HCT116 (cell line): ENCODE measurements around the gene RHEB. TPM values are rescaled to one million over a fixed set of nuclear protein-coding genes. Genes with fewer than 3 reads are reported as not detected.

Experiments used
- ATAC-seq: fragments of 200-7000 bp; cut with Tn5 transposase; 2 replicates; pipeline ENCODE4 v1.9.1; 2020; ENCODE audit warnings: mild to moderate bottlenecking, moderate library complexity
- BruUV-seq: library from RNA; stranded (reverse); fragments of 400-500 nt; replicated peaks from 2 replicates; lab custom pipeline; 2021; lab: Mats Ljungman, UMichigan
- CTCF ChIA-PET: fragments of 300-600 bp; sonication (Branson Sonifier 250); formaldehyde crosslinking; loops from one replicate; lab custom pipeline; 2021; ENCODE audit warnings: antibody characterized with exemption; lab: Charles Lee
- POLR2A ChIA-PET: fragments of 300-600, 350-600 bp; sonication (Branson Sonifier 250); formaldehyde crosslinking; loops from one replicate; lab custom pipeline; 2021; ENCODE audit warnings: antibody characterized with exemption; lab: Charles Lee
- RAD21 ChIA-PET, 2 experiments: fragments of 300-600 bp; sonication (Branson Sonifier 250); formaldehyde crosslinking; loops; one replicate each; lab custom pipeline; 2023; ENCODE audit warnings: low total read pairs in 2 of 2; ENCODE audit not compliant: uncharacterized antibody in 2 of 2, unreplicated experiment in 2 of 2, low non-redundant PET in 1 of 2; lab: Charles Lee
- DNase-seq: peaks from one replicate; pipeline ENCODE4 v3.0.0-alpha.2; 2010; ENCODE audit warnings: low read depth, low spot score
- H2AFZ ChIP-seq: fragments of 200-600 bp; shearing (Covaris generic), sonication (generic); 2 replicates; pipeline ENCODE4 v1.6.1; 2017; ENCODE audit warnings: low read depth, mixed run types, mixed read lengths, antibody characterized with exemption, low read length; ENCODE audit not compliant: poor library complexity, severe bottlenecking
- H3K27ac ChIP-seq: 2 replicates; pipeline ENCODE4 v1.5.1; 2012; ENCODE audit warnings: low read depth, low read length
- H3K27me3 ChIP-seq: fragments of 200-600 bp; sonication (generic); 2 replicates; pipeline ENCODE4 v1.6.1; 2016; ENCODE audit warnings: mixed run types, low read length, mixed read lengths; ENCODE audit not compliant: insufficient read depth
- H3K36me3 ChIP-seq, 2 experiments: fragments of 200-500 bp in 1 of 2; fragments of 200-600 bp in 1 of 2; sonication (Bioruptor generic) in 1 of 2; sonication (generic) in 1 of 2; 2 replicates each; pipeline versions ENCODE4 v1.5.1 to v1.6.1; 2014 to 2016; ENCODE audit warnings: low read length in 2 of 2, inconsistent platforms in 1 of 2, mixed read lengths in 1 of 2, mixed run types in 1 of 2; ENCODE audit not compliant: insufficient read depth in 2 of 2, control insufficient read depth in 1 of 2
- H3K4me1 ChIP-seq, 2 experiments: fragments of 200-600 bp in 1 of 2; sonication (generic) in 1 of 2; 2 replicates each; pipeline versions ENCODE4 v1.5.1 to v1.6.1; 2012 to 2017; ENCODE audit warnings: low read length in 2 of 2, inconsistent platforms in 1 of 2, mild to moderate bottlenecking in 1 of 2, mixed read lengths in 1 of 2, mixed run types in 1 of 2, moderate library complexity in 1 of 2; ENCODE audit not compliant: insufficient read depth in 2 of 2, control insufficient read depth in 1 of 2
- H3K4me2 ChIP-seq: fragments of 200-600 bp; sonication (generic); 2 replicates; pipeline ENCODE4 v1.6.1; 2017; ENCODE audit warnings: mixed run types, low read length, mixed read lengths
- H3K4me3 ChIP-seq, 2 experiments: fragments of 200-600 bp in 1 of 2; sonication (generic) in 1 of 2; replicated peaks in 1 of 2; 2 replicates each; pipeline ENCODE4 v1.5.1; 2011 to 2016; ENCODE audit warnings: low read length in 2 of 2, control low read depth in 1 of 2, low read depth in 1 of 2, mild to moderate bottlenecking in 1 of 2, mixed read lengths in 1 of 2, mixed run types in 1 of 2
- H3K79me2 ChIP-seq: fragments of 200-600 bp; sonication (generic); 2 replicates; pipeline ENCODE4 v1.6.1; 2017; ENCODE audit warnings: mild to moderate bottlenecking, mixed run types, low read length, moderate library complexity, mixed read lengths; ENCODE audit not compliant: insufficient read depth
- H3K9ac ChIP-seq: fragments of 200-600 bp; sonication (generic); 2 replicates; pipeline ENCODE4 v1.6.1; 2016; ENCODE audit warnings: low read length, mixed read lengths
- H3K9me2 ChIP-seq: fragments of 200-600 bp; sonication (generic), shearing (Covaris generic); 2 replicates; pipeline ENCODE4 v1.6.1; 2017; ENCODE audit warnings: mixed run types, mild to moderate bottlenecking, moderate library complexity; ENCODE audit not compliant: insufficient read depth
- H3K9me3 ChIP-seq, 2 experiments: fragments of 200-500 bp in 1 of 2; fragments of 200-600 bp in 1 of 2; sonication (Bioruptor generic) in 1 of 2; sonication (generic) in 1 of 2; 2 replicates each; pipeline ENCODE4 v1.6.1; 2014 to 2017; ENCODE audit warnings: low read length in 2 of 2, mixed read lengths in 2 of 2, inconsistent platforms in 1 of 2, low read depth in 1 of 2, mild to moderate bottlenecking in 1 of 2, mixed run types in 1 of 2, moderate library complexity in 1 of 2; ENCODE audit not compliant: control insufficient read depth in 1 of 2, insufficient read depth in 1 of 2
- H4K20me1 ChIP-seq: fragments of 200-600 bp; sonication (generic), shearing (Covaris generic); 2 replicates; pipeline ENCODE4 v1.6.1; 2017; ENCODE audit warnings: mixed run types, mild to moderate bottlenecking, moderate library complexity; ENCODE audit not compliant: insufficient read depth
- RAD21 ChIP-seq: IDR thresholded peaks from 2 replicates; pipeline ENCODE4 v1.6.1; 2012; ENCODE audit warnings: low read depth, mild to moderate bottlenecking
- SRF ChIP-seq: IDR thresholded peaks from 2 replicates; pipeline ENCODE4 v1.6.1; 2012; ENCODE audit warnings: low read depth
- ZFX ChIP-seq: fragments of 450-650 bp; IDR thresholded peaks from 2 replicates; pipeline ENCODE4 v1.6.1; 2017
- intact Hi-C: fragments of 100-400 bp; cut with micrococcal nuclease; formaldehyde crosslinking; loops from 2 replicates; pipeline ENCODE4 v1.10.0; 2022
- total RNA-seq: library from RNA; stranded (reverse); gene quantifications from one replicate; pipeline ENCODE4 v1.2.1, GENCODE V29; 2021; ENCODE audit not compliant: unreplicated experiment
- TF ChIP-seq, protein P1 (sequence below), 3 experiments: fragments of 200-600 bp in 1 of 3; sonication (generic) in 1 of 3; IDR thresholded peaks in 2 of 3; conservative IDR thresholded peaks in 1 of 3; 2 replicates each; pipeline ENCODE4 v1.5.1; 2012 to 2017; ENCODE audit warnings: low read depth in 2 of 3, low read length in 2 of 3, antibody characterized with exemption in 1 of 3, borderline replicate concordance in 1 of 3, control low read depth in 1 of 3, mild to moderate bottlenecking in 1 of 3, mixed read lengths in 1 of 3, mixed run types in 1 of 3, moderate library complexity in 1 of 3; ENCODE audit not compliant: insufficient read depth in 1 of 3

The RHEB gene
- total RNA-seq, 1 experiment from 2014 or later, result 114 TPM

DNA sequence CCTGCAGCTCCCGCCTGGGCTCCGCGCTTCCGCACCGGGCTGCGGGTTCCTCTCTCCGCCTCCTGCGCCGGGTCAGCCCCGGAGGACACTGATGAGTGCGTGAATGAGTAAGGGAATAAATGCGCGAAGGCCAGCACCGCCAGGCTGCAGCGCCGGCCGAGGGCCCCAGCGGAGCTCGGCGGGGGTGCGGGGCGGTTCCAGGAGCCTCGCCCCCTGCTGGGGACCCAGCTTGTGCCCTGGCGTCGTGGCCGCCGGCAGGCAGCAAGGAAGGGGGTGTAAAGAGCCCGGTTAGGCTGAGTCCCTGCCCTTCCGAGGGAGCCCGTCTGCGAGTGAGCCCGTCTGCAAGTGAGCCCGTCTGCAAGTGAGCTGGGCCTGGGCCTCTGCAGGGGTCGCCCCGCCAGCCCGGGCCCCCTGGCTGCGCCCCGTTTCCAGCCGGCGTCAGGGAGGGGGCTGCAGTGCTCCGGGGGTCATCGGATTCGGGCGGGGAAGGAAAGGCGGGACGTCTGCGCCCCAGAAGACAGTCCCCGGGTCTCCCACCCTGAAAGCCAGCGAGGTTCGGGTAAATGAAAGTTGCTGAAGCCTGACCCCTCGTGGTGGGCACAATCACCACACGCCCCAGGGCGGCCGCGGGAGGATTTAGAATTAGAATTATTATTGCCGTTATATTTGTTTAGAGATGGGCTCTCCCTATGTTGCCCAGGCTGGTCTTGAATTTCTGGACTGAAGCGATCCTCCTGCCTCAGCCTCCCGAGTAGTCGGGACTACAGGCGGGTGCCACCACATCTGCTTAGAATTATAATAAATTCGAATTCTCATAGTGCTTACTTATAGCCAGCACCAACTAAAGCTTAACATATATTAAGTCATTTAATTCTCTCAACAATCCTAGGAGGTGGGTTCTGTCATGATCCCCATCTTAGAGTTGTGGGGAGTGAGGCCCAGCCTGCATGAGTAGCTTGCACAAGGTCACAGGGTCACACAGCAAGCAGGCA is 71.1 kb downstream of the RHEB start:
- no peaks in the 10 kb centered on the region for H4K20me1 ChIP-seq
- no TSS peak for BruUV-seq
- POLR2A ChIA-PET, result interaction anchor here (1.0 to 1.1 kb wide), 2 partner anchors 79 to 80 kb away, joined by 3 read pairs; no protein-coding TSS in a partner anchor
- CTCF ChIA-PET, result interaction anchor here (0.7 to 3.0 kb wide), 11 partner anchors 10 to 311 kb away, joined by 3 to 40 read pairs (median 4); no protein-coding TSS in a partner anchor
- DNase-seq (peak; percentile 13), ATAC-seq (peak; percentile 88)
- H3K4me2 ChIP-seq, result peak overlapping the region; percentile 77
- peak overlapping the region; percentile 34 to 53 for H3K4me3 ChIP-seq
- peak overlapping the region; percentile 86 for H2AFZ ChIP-seq
- peak overlapping the region; percentile 49 for H3K9ac ChIP-seq
- H3K27me3 ChIP-seq, result no peaks in the 10 kb centered on the region
- no peaks in the 10 kb centered on the region for H3K9me2 ChIP-seq
- peaks cover 13 to 33% of the 10 kb centered on the region in 2 experiments; a peak in 3 of 4 replicates for H3K4me1 ChIP-seq
- RAD21 ChIA-PET, result interaction anchor here (1.1 to 2.3 kb wide), 5 partner anchors 11 to 133 kb away, joined by 3 to 12 read pairs (median 5); no protein-coding TSS in a partner anchor
- H3K9me3 ChIP-seq, result no peaks in the 10 kb centered on the region
- TF ChIP-seq ZFX (peak; percentile 61; the same call in 1 of the 2 replicates), RAD21 (peak; percentile 93), SRF (no peak)
- TF ChIP-seq, protein P1, sequence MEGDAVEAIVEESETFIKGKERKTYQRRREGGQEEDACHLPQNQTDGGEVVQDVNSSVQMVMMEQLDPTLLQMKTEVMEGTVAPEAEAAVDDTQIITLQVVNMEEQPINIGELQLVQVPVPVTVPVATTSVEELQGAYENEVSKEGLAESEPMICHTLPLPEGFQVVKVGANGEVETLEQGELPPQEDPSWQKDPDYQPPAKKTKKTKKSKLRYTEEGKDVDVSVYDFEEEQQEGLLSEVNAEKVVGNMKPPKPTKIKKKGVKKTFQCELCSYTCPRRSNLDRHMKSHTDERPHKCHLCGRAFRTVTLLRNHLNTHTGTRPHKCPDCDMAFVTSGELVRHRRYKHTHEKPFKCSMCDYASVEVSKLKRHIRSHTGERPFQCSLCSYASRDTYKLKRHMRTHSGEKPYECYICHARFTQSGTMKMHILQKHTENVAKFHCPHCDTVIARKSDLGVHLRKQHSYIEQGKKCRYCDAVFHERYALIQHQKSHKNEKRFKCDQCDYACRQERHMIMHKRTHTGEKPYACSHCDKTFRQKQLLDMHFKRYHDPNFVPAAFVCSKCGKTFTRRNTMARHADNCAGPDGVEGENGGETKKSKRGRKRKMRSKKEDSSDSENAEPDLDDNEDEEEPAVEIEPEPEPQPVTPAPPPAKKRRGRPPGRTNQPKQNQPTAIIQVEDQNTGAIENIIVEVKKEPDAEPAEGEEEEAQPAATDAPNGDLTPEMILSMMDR (IDR thresholded peaks at IDR 0.05 in 2 of 3, conservative IDR thresholded peaks at IDR 0.05 in 1 of 3; ENCODE audit: borderline replicate concordance in 1 of 3, insufficient read depth in 1 of 3, low read depth in 2 of 3, low read length in 2 of 3), result peak; percentile 70 to 94 (median 76)
- H3K27ac ChIP-seq, result peak overlapping the region; percentile 19; the same call in 1 of the 2 replicates
- no peaks in the 10 kb centered on the region for H3K79me2 ChIP-seq
- intact Hi-C loops, result loop anchor here (1.0 kb wide), 2 partner anchors 80 to 133 kb away; no protein-coding TSS in a partner anchor
- no peaks in the 10 kb centered on the region for H3K36me3 ChIP-seq
